GM12878 (cell line): Measurements from ENCODE around the gene C14orf93. TPM values are rescaled to one million over a fixed set of nuclear protein-coding genes. Genes with fewer than 3 reads are reported as not detected.

Experiments used
- CREM ChIP-seq: IDR thresholded peaks from 2 replicates; pipeline ENCODE4 v1.6.1; 2014; ENCODE audit warnings: antibody characterized with exemption, low read depth
- MEF2A ChIP-seq: IDR thresholded peaks from 2 replicates; pipeline ENCODE4 v1.6.1; 2011; ENCODE audit warnings: low read depth, mild to moderate bottlenecking, low read length, moderate library complexity; ENCODE audit not compliant: insufficient read depth
- NR2C1 ChIP-seq: fragments of 450-650 bp; IDR thresholded peaks from 2 replicates; pipeline ENCODE4 v1.6.1; 2017; ENCODE audit warnings: antibody characterized with exemption, mild to moderate bottlenecking, moderate library complexity
- RELA ChIP-seq: fragments of 450-650 bp; IDR thresholded peaks from 2 replicates; pipeline ENCODE4 v1.8.0; 2014; ENCODE audit warnings: borderline replicate concordance; ENCODE audit not compliant: partially characterized antibody
- SRF ChIP-seq, 2 experiments: IDR thresholded peaks; 2 replicates each; pipeline ENCODE4 v1.6.1; 2011; ENCODE audit warnings: low read depth in 2 of 2, low read length in 2 of 2, mild to moderate bottlenecking in 1 of 2, moderate library complexity in 1 of 2
- ZNF24 ChIP-seq: fragments of 450-650 bp; IDR thresholded peaks from 2 replicates; pipeline ENCODE4 v1.6.1; 2017; ENCODE audit warnings: antibody characterized with exemption, mild to moderate bottlenecking
- ZZZ3 ChIP-seq: IDR thresholded peaks from 2 replicates; pipeline ENCODE4 v1.6.1; 2011; ENCODE audit warnings: low read depth; ENCODE audit not compliant: control insufficient read depth, insufficient read length
- polyA plus RNA-seq, 11 experiments: library from polyadenylated mRNA; depleted of rRNA in 4 of 11; unstranded in 6 of 11; stranded (reverse) in 5 of 11; fragments of >200 nt; fragmentation: Nextera tagmentation in 4 of 11; fragmentation: Illumina TruSeq in 1 of 11; extraction: Ambion mirVana in 4 of 11; extraction: Trizol in 1 of 11; gene quantifications; 1 replicate in 1 of 11; 2 replicates in 10 of 11; pipeline versions ENCODE4 v1.2.1 to v1.2.3, GENCODE V29; 2011 to 2016; ENCODE audit warnings: inconsistent platforms in 2 of 11, missing spikeins in 2 of 11, low read depth in 1 of 11
- total RNA-seq, 4 experiments: library from RNA; depleted of rRNA in 3 of 4; stranded (reverse); fragments of >200 nt in 3 of 4; fragmentation: Illumina TruSeq in 1 of 4; extraction: Trizol in 1 of 4; gene quantifications; 2 replicates each; pipeline versions ENCODE4 v1.2.1 to v1.2.3, GENCODE V29; 2013 to 2021
- TF ChIP-seq, protein P1 (sequence below): IDR thresholded peaks from 2 replicates; pipeline ENCODE4 v1.6.1; 2012; ENCODE audit warnings: improper control_type of control experiment, low read depth, low read length; ENCODE audit not compliant: insufficient replicate concordance

The C14orf93 gene
- total and polyA plus RNA-seq, 10 of the 15 experiments (the other 5 are each of a cell fraction or from before 2014, with no cell fraction given), result 1.8 to 13.9 (median 10.2) TPM

DNA sequence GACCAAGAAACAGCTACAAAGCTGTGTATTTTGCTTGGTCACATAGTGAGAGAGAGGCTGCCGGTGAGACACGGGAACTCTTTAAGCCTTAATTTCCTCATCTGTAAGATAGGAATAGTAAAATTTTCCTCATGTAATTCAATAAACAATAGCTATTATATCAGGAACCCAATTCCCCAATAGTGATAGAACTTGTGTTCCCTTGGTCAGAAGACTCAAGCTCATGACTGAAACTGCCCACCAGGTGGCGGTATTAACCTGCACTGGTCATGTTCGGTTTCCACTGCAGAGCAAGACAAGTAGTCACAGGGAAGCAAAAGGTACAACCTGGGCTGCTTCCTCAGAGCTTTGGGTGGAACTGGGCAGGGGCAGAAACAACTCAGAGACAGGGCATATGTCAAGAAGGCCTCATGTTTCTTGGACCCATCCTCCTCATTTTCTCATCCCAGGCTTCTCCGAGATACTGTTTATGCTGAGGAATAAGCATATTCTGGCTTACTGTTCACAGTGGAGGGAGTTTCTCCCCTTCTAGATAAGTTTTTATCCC lies 23.4 kb downstream of the C14orf93 start (continued):
- TF ChIP-seq RELA (no peak), SRF (IDR thresholded peaks at IDR 0.05; ENCODE audit: low read depth in 2 of 2, low read length in 2 of 2) (no peak), NR2C1 (no peak), ZZZ3 (no peak), CREM (no peak), ZNF24 (no peak), MEF2A (no peak)
- TF ChIP-seq, protein P1, sequence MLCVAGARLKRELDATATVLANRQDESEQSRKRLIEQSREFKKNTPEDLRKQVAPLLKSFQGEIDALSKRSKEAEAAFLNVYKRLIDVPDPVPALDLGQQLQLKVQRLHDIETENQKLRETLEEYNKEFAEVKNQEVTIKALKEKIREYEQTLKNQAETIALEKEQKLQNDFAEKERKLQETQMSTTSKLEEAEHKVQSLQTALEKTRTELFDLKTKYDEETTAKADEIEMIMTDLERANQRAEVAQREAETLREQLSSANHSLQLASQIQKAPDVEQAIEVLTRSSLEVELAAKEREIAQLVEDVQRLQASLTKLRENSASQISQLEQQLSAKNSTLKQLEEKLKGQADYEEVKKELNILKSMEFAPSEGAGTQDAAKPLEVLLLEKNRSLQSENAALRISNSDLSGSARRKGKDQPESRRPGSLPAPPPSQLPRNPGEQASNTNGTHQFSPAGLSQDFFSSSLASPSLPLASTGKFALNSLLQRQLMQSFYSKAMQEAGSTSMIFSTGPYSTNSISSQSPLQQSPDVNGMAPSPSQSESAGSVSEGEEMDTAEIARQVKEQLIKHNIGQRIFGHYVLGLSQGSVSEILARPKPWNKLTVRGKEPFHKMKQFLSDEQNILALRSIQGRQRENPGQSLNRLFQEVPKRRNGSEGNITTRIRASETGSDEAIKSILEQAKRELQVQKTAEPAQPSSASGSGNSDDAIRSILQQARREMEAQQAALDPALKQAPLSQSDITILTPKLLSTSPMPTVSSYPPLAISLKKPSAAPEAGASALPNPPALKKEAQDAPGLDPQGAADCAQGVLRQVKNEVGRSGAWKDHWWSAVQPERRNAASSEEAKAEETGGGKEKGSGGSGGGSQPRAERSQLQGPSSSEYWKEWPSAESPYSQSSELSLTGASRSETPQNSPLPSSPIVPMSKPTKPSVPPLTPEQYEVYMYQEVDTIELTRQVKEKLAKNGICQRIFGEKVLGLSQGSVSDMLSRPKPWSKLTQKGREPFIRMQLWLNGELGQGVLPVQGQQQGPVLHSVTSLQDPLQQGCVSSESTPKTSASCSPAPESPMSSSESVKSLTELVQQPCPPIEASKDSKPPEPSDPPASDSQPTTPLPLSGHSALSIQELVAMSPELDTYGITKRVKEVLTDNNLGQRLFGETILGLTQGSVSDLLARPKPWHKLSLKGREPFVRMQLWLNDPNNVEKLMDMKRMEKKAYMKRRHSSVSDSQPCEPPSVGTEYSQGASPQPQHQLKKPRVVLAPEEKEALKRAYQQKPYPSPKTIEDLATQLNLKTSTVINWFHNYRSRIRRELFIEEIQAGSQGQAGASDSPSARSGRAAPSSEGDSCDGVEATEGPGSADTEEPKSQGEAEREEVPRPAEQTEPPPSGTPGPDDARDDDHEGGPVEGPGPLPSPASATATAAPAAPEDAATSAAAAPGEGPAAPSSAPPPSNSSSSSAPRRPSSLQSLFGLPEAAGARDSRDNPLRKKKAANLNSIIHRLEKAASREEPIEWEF, result no peak
